Tibial artery (tissue), 4 donors: ENCODE results near the gene TBX18.

Experiments
- DNase-seq, 2 donors: peaks; one replicate each; pipeline ENCODE4 v3.0.0-alpha.2; 2019
- H3K27ac ChIP-seq, 2 donors: fragments of 200-600 bp; sonication (generic) in 1 of 2; 1 replicate in 1 of 2; 2 replicates in 1 of 2; pipeline ENCODE4 v1.5.1; 2018 to 2019; ENCODE audit warnings: mild to moderate bottlenecking in 1 of 2
- H3K27me3 ChIP-seq, 2 donors: fragments of 200-600 bp; sonication (generic) in 1 of 2; one replicate each; pipeline versions ENCODE4 v1.5.1 to v1.6.0; 2016 to 2019
- H3K36me3 ChIP-seq, 3 donors: fragments of 200-600 bp; sonication (generic) in 2 of 3; one replicate each; pipeline ENCODE4 v1.5.1; 2016 to 2019; ENCODE audit warnings: mild to moderate bottlenecking in 2 of 3
- H3K4me1 ChIP-seq, 4 donors: fragments of 200-600 bp; sonication (generic) in 2 of 4; 1 replicate in 3 of 4; 2 replicates in 1 of 4; pipeline ENCODE4 v1.5.1; 2016 to 2019
- H3K4me3 ChIP-seq, 2 donors: fragments of 200-600 bp; sonication (generic) in 1 of 2; 1 replicate in 1 of 2; 2 replicates in 1 of 2; pipeline ENCODE4 v1.5.1; 2018 to 2019; ENCODE audit warnings: mild to moderate bottlenecking in 2 of 2
- H3K9me3 ChIP-seq, 3 donors: fragments of 200-600 bp; sonication (generic) in 1 of 3; one replicate each; pipeline ENCODE4 v1.5.1; 2016 to 2019
- CTCF ChIP-seq, 2 experiments: fragments of 200-600 bp in 1 of 2; fragments of 450-650 bp in 1 of 2; IDR thresholded peaks; one replicate each; pipeline ENCODE4 v1.5.1; 2017 to 2019; ENCODE audit warnings: antibody characterized with exemption in 2 of 2, mild to moderate bottlenecking in 1 of 2, moderate library complexity in 1 of 2
- intact Hi-C: fragments of 100-400 bp; cut with DNase I; formaldehyde crosslinking; loops from one replicate; pipeline ENCODE4 v1.15.0; 2023; ENCODE audit warnings: low total_unique reads

TBX18 gene

GRCh38 chr6:84665401-84665800, 99.0 kb downstream of the TBX18 start:
- H3K27me3 ChIP-seq, result no peaks in the 10 kb centered on the region
- intact Hi-C loops, result no loop called here
- no peaks in the 10 kb centered on the region for H3K36me3 ChIP-seq
- H3K4me1 ChIP-seq, result peaks cover 0 to 47% (median 5%) of the 10 kb centered on the region in 4 donors
- H3K9me3 ChIP-seq, result no peaks in the 10 kb centered on the region
- DNase-seq, result no peak
- no peak for TF ChIP-seq CTCF (IDR thresholded peaks at IDR 0.05)
- H3K4me3 ChIP-seq, result no peak overlapping the region
- H3K27ac ChIP-seq, result no peak overlapping the region

DNA sequence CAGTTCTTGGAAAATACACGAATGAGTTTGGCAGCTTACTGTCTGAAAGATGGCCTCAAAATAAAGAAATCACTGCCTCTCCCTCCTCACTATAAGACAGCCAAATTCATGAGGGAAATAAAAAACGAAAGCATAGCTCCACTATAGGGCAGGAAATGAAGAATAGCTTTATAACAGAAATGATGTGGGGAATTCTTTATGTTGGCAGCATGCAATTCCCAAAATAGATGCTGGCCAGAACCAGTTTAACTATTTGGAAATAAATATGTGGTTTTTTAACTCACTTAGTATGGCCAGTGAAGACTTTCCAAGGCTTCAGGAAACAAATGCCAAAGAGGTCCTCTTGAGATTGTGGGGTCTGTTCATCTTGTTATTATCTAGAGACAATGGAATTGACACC, 100.5 kb downstream of the TBX18 start:
- Histone ChIP-seq H3K36me3 (no peaks in the 10 kb centered on the region), H3K27me3 (no peaks in the 10 kb centered on the region), H3K4me3 (no peak overlapping the region), H3K9me3 (no peaks in the 10 kb centered on the region), H3K4me1 (peaks cover 0 to 54% (median 5%) of the 10 kb centered on the region in 4 donors), H3K27ac (peak overlapping the region; percentile 41 to 42)
- no peak for TF ChIP-seq CTCF (IDR thresholded peaks at IDR 0.05)
- no peak for DNase-seq
- intact Hi-C loops, result no loop called here

- intact Hi-C loops, result no loop called here
- Histone ChIP-seq H3K9me3 (no peaks in the 10 kb centered on the region), H3K27ac (no peak overlapping the region), H3K4me1 (peaks cover 0 to 21% (median 4%) of the 10 kb centered on the region in 4 donors), H3K4me3 (no peak overlapping the region), H3K36me3 (no peaks in the 10 kb centered on the region), H3K27me3 (no peaks in the 10 kb centered on the region)
- DNase-seq, result no peak
- TF ChIP-seq CTCF (IDR thresholded peaks at IDR 0.05), result no peak
Observed at GRCh38 chr6:84657486-84657885, 106.9 kb downstream of the TBX18 start.

GRCh38 chr6:84657025-84657424, 107.4 kb downstream of the TBX18 start:
- Histone ChIP-seq H3K27me3 (no peaks in the 10 kb centered on the region), H3K4me1 (peaks cover 0 to 21% (median 7%) of the 10 kb centered on the region in 4 donors), H3K9me3 (no peaks in the 10 kb centered on the region), H3K36me3 (no peaks in the 10 kb centered on the region), H3K27ac (no peak overlapping the region), H3K4me3 (no peak overlapping the region)
- no peak for DNase-seq
- intact Hi-C loops, result no loop called here
- TF ChIP-seq CTCF (IDR thresholded peaks at IDR 0.05), result no peak

DNA sequence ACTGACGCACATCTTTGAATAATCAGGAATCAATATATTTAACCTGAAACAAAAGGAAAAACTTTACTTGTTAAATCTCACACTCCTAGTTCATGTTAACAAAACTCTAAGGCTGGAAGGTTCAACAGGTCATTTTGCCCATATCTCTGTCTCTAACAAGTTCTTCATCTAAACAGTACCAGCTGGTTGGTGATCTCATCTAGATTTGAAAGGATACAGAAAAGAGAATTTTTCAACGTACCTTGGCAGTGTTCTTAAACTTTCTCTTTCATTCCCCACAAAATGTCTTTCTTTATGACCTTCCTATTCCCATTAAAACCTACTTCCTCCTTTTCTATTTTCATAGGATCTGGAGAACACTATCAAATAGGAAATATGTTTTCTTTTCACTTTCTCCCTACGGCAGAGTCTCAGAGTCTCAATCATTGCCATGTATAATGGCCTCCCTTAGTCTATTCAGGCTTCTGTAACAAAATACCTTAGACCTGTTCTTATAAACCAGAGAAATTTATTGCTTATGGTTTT, 111.3 kb downstream of the TBX18 start:
- no peaks in the 10 kb centered on the region for H3K27me3 ChIP-seq
- H3K4me1 ChIP-seq, result peaks cover 0 to 30% (median 14%) of the 10 kb centered on the region in 4 donors
- H3K27ac ChIP-seq, result peak overlapping the region in 1 of 2 donors; percentile 37
- H3K9me3 ChIP-seq, result no peaks in the 10 kb centered on the region
- H3K36me3 ChIP-seq, result no peaks in the 10 kb centered on the region
- no peak overlapping the region for H3K4me3 ChIP-seq
- DNase-seq, result no peak
- intact Hi-C loops, result no loop called here
- TF ChIP-seq CTCF (IDR thresholded peaks at IDR 0.05), result no peak
